Esophagus mucosa (tissue), 1 donor: ENCODE measurements around the gene HES6. TPM values are rescaled to one million over a fixed set of nuclear protein-coding genes. Genes with fewer than 3 reads are reported as not detected.

ENCODE experiments used
- ATAC-seq: fragments of 200-7000 bp; cut with Tn5 transposase; one replicate; pipeline ENCODE4 v1.9.1; 2020
- total RNA-seq: library from RNA; stranded (reverse); gene quantifications from one replicate; pipeline ENCODE4 v1.2.4, GENCODE V29; 2023
- donor health status: DM: yes; HTN: yes; CAD: no.

The HES6 gene
- total RNA-seq, 1 donor from 2014 or later, result 2.2 TPM

GRCh38 chr2:238254095-238254723, 14.4 kb upstream of the HES6 start:
- no peak for ATAC-seq

- no peak for ATAC-seq
Measured at GRCh38 chr2:238252766-238253630, 13.2 kb upstream of the HES6 start.

- ATAC-seq, result no peak
Measured at GRCh38 chr2:238251986-238252385, 12.1 kb upstream of the HES6 start.

GRCh38 chr2:238251331-238251730, 11.5 kb upstream of the HES6 start:
- no peak for ATAC-seq

- ATAC-seq, result no peak
Measured at GRCh38 chr2:238250896-238251295, 11.1 kb upstream of the HES6 start.

- no peak for ATAC-seq
Measured at GRCh38 chr2:238247841-238248453, 8.1 kb upstream of the HES6 start.

- ATAC-seq, result no peak
Measured at GRCh38 chr2:238247002-238247822, 7.4 kb upstream of the HES6 start.

GRCh38 chr2:238244151-238244550, 4.3 kb upstream of the HES6 start:
- no peak for ATAC-seq

- ATAC-seq, result no peak
Measured at GRCh38 chr2:238243496-238244076, 3.7 kb upstream of the HES6 start.

GRCh38 chr2:238242731-238243495, 3.1 kb upstream of the HES6 start:
- ATAC-seq, result no peak

GRCh38 chr2:238241970-238242369, 2.1 kb upstream of the HES6 start:
- no peak for ATAC-seq

- no peak for ATAC-seq
Measured at GRCh38 chr2:238240757-238241711, 1.2 kb upstream of the HES6 start.

GRCh38 chr2:238239543-238239862, 335 bp downstream of the HES6 start:
- peak; percentile 1 for ATAC-seq

- ATAC-seq, result no peak
Measured at GRCh38 chr2:238238766-238239542, 884 bp downstream of the HES6 start.

- no peak for ATAC-seq
Measured at GRCh38 chr2:238238311-238238765, 1.5 kb downstream of the HES6 start.

- ATAC-seq, result no peak
Measured at GRCh38 chr2:238237431-238238135, 2.3 kb downstream of the HES6 start.

GRCh38 chr2:238236571-238236970, 3.3 kb downstream of the HES6 start:
- ATAC-seq, result no peak

GRCh38 chr2:238235856-238236255, 4.0 kb downstream of the HES6 start:
- ATAC-seq, result no peak

- ATAC-seq, result no peak
Measured at GRCh38 chr2:238235331-238235732, 4.5 kb downstream of the HES6 start.
